ENCODE data around the gene ZG16.
A peak's percentile ranks its signal among the peaks of the same experiment; 100 is the strongest.

Gene ZG16

GRCh38 chr16:29815793-29816693 is 38.0 kb downstream of the ZG16 start, which contains the start of gene PAGR1:
TSS of gene PAGR1 (plus strand) at chr16:29816152. CDS start at chr16:29816526, 374 bp downstream.
- TF ChIP-seq CTCF (IDR thresholded peaks at IDR 0.05; ENCODE audit: low read depth, low read length) = peak; percentile 85
- peak; percentile 99 for DNase-seq (ENCODE audit: extremely low read depth, low read depth)

- TF ChIP-seq CTCF (IDR thresholded peaks at IDR 0.05; ENCODE audit: low read depth, low read length) = no peak
Observed at GRCh38 chr16:29816694-29817441, 38.8 kb downstream of the ZG16 start.

DNA sequence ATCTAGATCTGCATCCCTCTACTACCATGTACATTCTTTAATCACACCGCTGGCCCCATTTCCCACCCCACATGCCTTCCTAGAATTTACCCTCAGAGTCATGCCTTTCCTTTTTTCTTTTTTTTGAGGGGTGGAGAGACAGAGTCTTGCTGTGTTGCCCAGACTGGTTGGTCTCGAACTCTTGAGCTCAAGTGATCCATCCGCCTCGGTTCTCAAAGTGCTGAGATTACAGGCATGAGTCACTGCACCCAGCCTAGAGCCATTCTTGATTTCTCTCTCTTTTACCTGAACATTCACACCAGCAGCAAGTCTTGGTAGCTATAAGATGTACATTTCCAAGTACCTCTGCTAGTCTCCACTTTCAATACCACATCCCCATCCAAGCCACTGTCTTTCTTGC is 40.0 kb downstream of the ZG16 start:
- no peak for DNase-seq (ENCODE audit: extremely low read depth, low read depth)
- no peak for TF ChIP-seq CTCF (IDR thresholded peaks at IDR 0.05; ENCODE audit: low read depth, low read length)

More at GRCh38 chr16:29816694-29817441, 38.8 kb downstream of the ZG16 start:
- no peak for DNase-seq (ENCODE audit: extremely low read depth, low read depth)

DNA sequence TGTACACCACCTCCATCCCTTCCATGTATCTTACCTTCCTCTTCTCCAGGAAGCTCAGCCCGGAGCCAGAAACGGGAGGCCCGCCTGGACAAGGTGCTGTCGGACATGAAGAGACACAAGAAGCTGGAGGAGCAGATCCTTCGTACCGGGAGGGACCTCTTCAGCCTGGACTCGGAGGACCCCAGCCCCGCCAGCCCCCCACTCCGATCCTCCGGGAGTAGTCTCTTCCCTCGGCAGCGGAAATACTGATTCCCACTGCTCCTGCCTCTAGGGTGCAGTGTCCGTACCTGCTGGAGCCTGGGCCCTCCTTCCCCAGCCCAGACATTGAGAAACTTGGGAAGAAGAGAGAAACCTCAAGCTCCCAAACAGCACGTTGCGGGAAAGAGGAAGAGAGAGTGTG is 41.5 kb downstream of the ZG16 start:
- no peak; the same call in 1 of the 2 replicates for TF ChIP-seq CTCF (IDR thresholded peaks at IDR 0.05; ENCODE audit: low read depth, low read length)
- DNase-seq (ENCODE audit: extremely low read depth, low read depth) = no peak

DNA sequence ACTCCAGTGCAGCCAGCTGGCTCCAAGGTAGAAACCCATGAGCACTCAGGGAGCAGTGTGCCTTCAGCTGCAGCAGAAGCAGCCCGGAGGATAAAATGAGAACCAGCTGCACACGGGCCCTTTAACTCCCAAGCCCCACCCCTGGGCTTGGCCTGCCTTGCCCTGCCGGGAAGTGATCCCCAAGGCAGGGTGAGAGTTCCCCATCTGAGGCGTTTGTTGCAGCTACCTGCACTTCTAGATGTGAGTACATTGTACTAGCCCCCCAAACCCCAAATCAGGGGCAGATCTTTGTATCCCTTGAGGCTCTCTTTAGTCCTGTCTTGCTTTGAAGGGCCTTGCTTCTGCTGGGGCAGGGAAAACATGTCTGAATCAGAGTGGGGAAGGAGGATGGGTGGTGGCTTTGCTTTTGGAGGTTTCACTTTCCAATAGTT is 42.2 kb downstream of the ZG16 start, which contains the start of gene MVP:
TSS of gene MVP (plus strand) at position 192 of the 431 bp plus-strand sequence. CDS start 10,088 bp downstream, outside the sequence.
- no peak for DNase-seq (ENCODE audit: extremely low read depth, low read depth)
- no peak for TF ChIP-seq CTCF (IDR thresholded peaks at IDR 0.05; ENCODE audit: low read depth, low read length)

GRCh38 chr16:29820730-29821642 is 42.9 kb downstream of the ZG16 start:
- DNase-seq (ENCODE audit: extremely low read depth, low read depth) = no peak
- TF ChIP-seq CTCF (IDR thresholded peaks at IDR 0.05; ENCODE audit: low read depth, low read length) = no peak

Measured in AG09319 (cell line).